A673 (cell line): Measurements from ENCODE around the gene CMTM8. TPM values are rescaled to one million over a fixed set of nuclear protein-coding genes. Genes with fewer than 3 reads are reported as not detected.

ENCODE experiments used
- BruUV-seq: library from RNA; stranded (reverse); fragments of 400-500 nt; replicated peaks from 2 replicates; lab custom pipeline; 2021; lab: Mats Ljungman, UMichigan
- CTCF ChIA-PET: fragments of 300-600 bp; sonication (Branson Sonifier 250); formaldehyde crosslinking; loops from one replicate; lab custom pipeline; 2022; ENCODE audit warnings: antibody characterized with exemption; lab: Charles Lee
- POLR2A ChIA-PET: fragments of 300-600 bp; sonication (Branson Sonifier 250); formaldehyde crosslinking; loops from one replicate; lab custom pipeline; 2022; ENCODE audit warnings: antibody characterized with exemption; ENCODE audit not compliant: low non-redundant PET; lab: Charles Lee
- DNase-seq: peaks from one replicate; pipeline ENCODE4 v3.0.0-alpha.2; 2015; ENCODE audit warnings: low spot score
- H3K27ac ChIP-seq: fragments of 200-600 bp; sonication (generic); 2 replicates; pipeline ENCODE4 v1.5.1; 2016; ENCODE audit warnings: mixed run types, low read depth, mild to moderate bottlenecking, mixed read lengths, antibody characterized with exemption, low read length; ENCODE audit not compliant: poor library complexity, severe bottlenecking
- H3K27me3 ChIP-seq: fragments of 200-600 bp; sonication (generic); replicated peaks from 2 replicates; pipeline ENCODE4 v1.6.1; 2017; ENCODE audit warnings: mixed run types, low read depth, mild to moderate bottlenecking, mixed read lengths, antibody characterized with exemption, low read length; ENCODE audit not compliant: insufficient read depth, poor library complexity
- H3K36me3 ChIP-seq: fragments of 200-600 bp; sonication (generic); 2 replicates; pipeline ENCODE4 v1.6.1; 2016; ENCODE audit warnings: mixed run types, mild to moderate bottlenecking, mixed read lengths, antibody characterized with exemption, low read length; ENCODE audit not compliant: insufficient read depth, poor library complexity, severe bottlenecking
- H3K4me1 ChIP-seq: fragments of 200-600 bp; sonication (generic); 2 replicates; pipeline ENCODE4 v1.6.1; 2017; ENCODE audit warnings: mixed run types, mild to moderate bottlenecking, mixed read lengths, antibody characterized with exemption, low read length; ENCODE audit not compliant: insufficient read depth, poor library complexity, severe bottlenecking
- H3K4me3 ChIP-seq: fragments of 200-600 bp; sonication (generic); 2 replicates; pipeline ENCODE4 v1.5.1; 2016; ENCODE audit warnings: low read depth, mixed run types, mild to moderate bottlenecking, mixed read lengths, low read length; ENCODE audit not compliant: poor library complexity, severe bottlenecking
- H3K9me3 ChIP-seq: fragments of 200-600 bp; sonication (generic); 2 replicates; pipeline ENCODE4 v1.6.1; 2016; ENCODE audit warnings: mixed run types, low read depth, mild to moderate bottlenecking, mixed read lengths, antibody characterized with exemption, low read length; ENCODE audit not compliant: poor library complexity, severe bottlenecking
- EZH2 ChIP-seq: fragments of 200-600 bp; sonication (generic); IDR thresholded peaks from 2 replicates; pipeline ENCODE4 v1.6.1; 2017; ENCODE audit warnings: borderline replicate concordance, low read depth, mild to moderate bottlenecking, mixed read lengths, antibody characterized with exemption, low read length; ENCODE audit not compliant: poor library complexity, severe bottlenecking
- intact Hi-C: fragments of 100-400 bp; cut with micrococcal nuclease; formaldehyde crosslinking; loops from one replicate; pipeline ENCODE4 v1.10.0; 2022; ENCODE audit not compliant: unreplicated experiment
- total RNA-seq: library from RNA; stranded (reverse); gene quantifications from 2 replicates; pipeline ENCODE4 v1.2.3, GENCODE V29; 2021
- TF ChIP-seq, protein P1 (sequence below): fragments of 300-800, 200-600 bp; sonication (generic); conservative IDR thresholded peaks from 2 replicates; pipeline ENCODE4 v1.5.1; 2017; ENCODE audit warnings: low read depth, mild to moderate bottlenecking, antibody characterized with exemption, low read length, moderate library complexity, mixed read lengths

Gene CMTM8
- total RNA-seq, 1 experiment from 2014 or later: 2.1 TPM

DNA sequence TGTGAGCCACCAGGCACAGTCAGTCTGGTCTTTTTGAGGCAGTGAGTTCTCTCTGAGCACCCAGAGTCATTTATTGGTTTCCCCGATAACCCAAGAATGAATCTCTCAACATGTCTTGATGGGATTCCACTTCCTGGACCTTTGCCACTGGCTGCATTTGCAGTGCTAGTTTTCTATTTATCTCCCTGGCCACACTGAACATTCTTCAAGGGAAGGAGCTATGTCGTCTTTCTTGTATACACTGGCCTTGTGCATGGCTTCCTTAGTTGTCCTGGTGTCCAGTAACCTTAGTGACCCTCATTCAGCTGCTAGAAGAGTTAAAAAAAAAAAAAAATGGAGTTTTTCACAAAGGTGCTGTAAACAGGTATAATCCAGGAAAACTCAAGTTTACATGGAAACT, 88.3 kb downstream of the CMTM8 start:
- intact Hi-C loops: no loop called here
- Histone ChIP-seq H3K27me3 (no peaks in the 10 kb centered on the region), H3K4me3 (no peak overlapping the region), H3K9me3 (no peaks in the 10 kb centered on the region), H3K4me1 (peaks cover 12% of the 10 kb centered on the region), H3K27ac (no peak overlapping the region), H3K36me3 (no peaks in the 10 kb centered on the region)
- no TSS peak for BruUV-seq
- POLR2A ChIA-PET: no interaction called here
- TF ChIP-seq EZH2: no peak
- TF ChIP-seq, protein P1, sequence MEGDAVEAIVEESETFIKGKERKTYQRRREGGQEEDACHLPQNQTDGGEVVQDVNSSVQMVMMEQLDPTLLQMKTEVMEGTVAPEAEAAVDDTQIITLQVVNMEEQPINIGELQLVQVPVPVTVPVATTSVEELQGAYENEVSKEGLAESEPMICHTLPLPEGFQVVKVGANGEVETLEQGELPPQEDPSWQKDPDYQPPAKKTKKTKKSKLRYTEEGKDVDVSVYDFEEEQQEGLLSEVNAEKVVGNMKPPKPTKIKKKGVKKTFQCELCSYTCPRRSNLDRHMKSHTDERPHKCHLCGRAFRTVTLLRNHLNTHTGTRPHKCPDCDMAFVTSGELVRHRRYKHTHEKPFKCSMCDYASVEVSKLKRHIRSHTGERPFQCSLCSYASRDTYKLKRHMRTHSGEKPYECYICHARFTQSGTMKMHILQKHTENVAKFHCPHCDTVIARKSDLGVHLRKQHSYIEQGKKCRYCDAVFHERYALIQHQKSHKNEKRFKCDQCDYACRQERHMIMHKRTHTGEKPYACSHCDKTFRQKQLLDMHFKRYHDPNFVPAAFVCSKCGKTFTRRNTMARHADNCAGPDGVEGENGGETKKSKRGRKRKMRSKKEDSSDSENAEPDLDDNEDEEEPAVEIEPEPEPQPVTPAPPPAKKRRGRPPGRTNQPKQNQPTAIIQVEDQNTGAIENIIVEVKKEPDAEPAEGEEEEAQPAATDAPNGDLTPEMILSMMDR: no peak
- DNase-seq: no peak
- CTCF ChIA-PET: no interaction called here

- Histone ChIP-seq H3K27ac (no peak overlapping the region), H3K9me3 (no peaks in the 10 kb centered on the region), H3K36me3 (no peaks in the 10 kb centered on the region), H3K4me1 (no peaks in the 10 kb centered on the region), H3K27me3 (no peaks in the 10 kb centered on the region), H3K4me3 (no peak overlapping the region)
- TF ChIP-seq, protein P1: peak; percentile 39; the same call in 1 of the 2 replicates
- TF ChIP-seq EZH2: no peak
- intact Hi-C loops: no loop called here
- no TSS peak for BruUV-seq
- ChIA-PET CTCF (interaction anchor here (0.7 to 0.8 kb wide), 2 partner anchors 35 to 178 kb away, joined by 3 to 5 read pairs; no protein-coding TSS in a partner anchor), POLR2A (no interaction called here)
- no peak for DNase-seq
These were observed 96.2 kb downstream of the CMTM8 start for GRCh38 chr3:32334675-32335074.

DNA sequence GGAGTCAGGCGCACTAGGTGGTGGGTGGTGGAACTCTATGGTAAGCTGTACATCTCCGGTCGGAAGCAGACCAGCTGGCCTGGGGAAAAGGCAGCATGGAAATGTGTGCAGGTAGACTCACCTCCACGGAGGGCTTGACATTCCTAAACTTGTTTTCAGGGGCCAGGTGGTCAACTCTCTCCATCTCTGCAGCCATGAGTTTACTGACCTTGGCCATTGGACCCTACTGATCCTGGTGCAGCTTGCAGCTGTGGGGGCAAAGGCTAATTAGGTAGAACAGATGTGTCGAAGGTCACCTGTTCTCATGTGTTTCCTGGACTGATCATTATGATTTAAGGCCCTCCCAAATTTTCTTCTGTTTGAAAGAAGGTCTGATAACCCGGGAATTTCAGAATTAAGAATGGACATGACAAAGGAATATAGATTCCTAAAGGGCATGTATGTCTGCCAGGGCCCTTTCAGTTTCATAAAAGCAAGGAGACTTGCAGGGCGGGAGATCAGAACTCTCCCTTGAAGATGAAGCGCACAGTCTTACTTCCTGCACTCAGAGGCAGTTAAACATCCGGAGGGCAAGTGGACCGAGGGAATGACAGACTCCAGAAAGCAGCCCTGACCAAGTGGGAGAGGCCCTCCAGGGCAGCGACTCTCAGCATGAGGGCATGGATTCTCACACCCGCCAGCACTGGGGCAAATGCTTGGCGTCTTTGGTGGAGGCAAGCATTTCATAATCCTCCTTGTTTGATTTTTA, 97.1 kb downstream of the CMTM8 start:
- H3K9me3 ChIP-seq: no peaks in the 10 kb centered on the region
- POLR2A ChIA-PET: no interaction called here
- intact Hi-C loops: no loop called here
- H3K36me3 ChIP-seq: no peaks in the 10 kb centered on the region
- BruUV-seq: no TSS peak
- H3K4me3 ChIP-seq: no peak overlapping the region
- no peak overlapping the region for H3K27ac ChIP-seq
- no peak for DNase-seq
- no peaks in the 10 kb centered on the region for H3K27me3 ChIP-seq
- TF ChIP-seq EZH2: no peak
- TF ChIP-seq, protein P1: no peak
- no peaks in the 10 kb centered on the region for H3K4me1 ChIP-seq
- CTCF ChIA-PET: no interaction called here
